Right lobe of liver (tissue), 4 donors: ENCODE data around the gene DYNLT2B.

Experiments
- CTCF ChIP-seq, 4 donors: fragments of 200-600 bp in 3 of 4; fragments of 450-650 bp in 1 of 4; IDR thresholded peaks; one replicate each; pipeline versions ENCODE4 v1.5.1 to v1.8.0; 2016 to 2022; ENCODE audit warnings: antibody characterized with exemption in 4 of 4, mild to moderate bottlenecking in 2 of 4
- POLR2A ChIP-seq: fragments of 450-650 bp; IDR thresholded peaks from one replicate; pipeline ENCODE4 v1.6.1; 2017; ENCODE audit warnings: antibody characterized with exemption, mild to moderate bottlenecking
- donor health status: DM: no; HTN: no; CAD: no.
- donor health status: DM: no; HTN: no; CAD: no.
- donor health status: DM: no; HTN: yes; CAD: no.

- no peak for TF ChIP-seq POLR2A
- no peak for TF ChIP-seq CTCF (IDR thresholded peaks at IDR 0.05)
Measured at GRCh38 chr3:196280689-196281440, 37.2 kb downstream of the DYNLT2B start.
